PC-3 (cell line): ENCODE data around the gene CLPTM1L. TPM values are rescaled to one million over a fixed set of nuclear protein-coding genes. Genes with fewer than 3 reads are reported as not detected.

Experiments
- ATAC-seq: fragments of 200-7000 bp; cut with Tn5 transposase; 2 replicates; pipeline ENCODE4 v1.9.1; 2020; ENCODE audit warnings: mild to moderate bottlenecking, moderate library complexity
- BruUV-seq: library from RNA; stranded (reverse); fragments of 400-500 nt; replicated peaks from 2 replicates; lab custom pipeline; 2021; lab: Mats Ljungman, UMichigan
- CTCF ChIA-PET: fragments of 300-600 bp; sonication (Branson Sonifier 250); formaldehyde crosslinking; loops from one replicate; lab custom pipeline; 2022; ENCODE audit warnings: antibody characterized with exemption; lab: Charles Lee
- POLR2A ChIA-PET: fragments of 300-600 bp; sonication (Branson Sonifier 250); formaldehyde crosslinking; loops from one replicate; lab custom pipeline; 2022; ENCODE audit warnings: antibody characterized with exemption; ENCODE audit not compliant: unreplicated experiment; lab: Charles Lee
- DNase-seq: peaks from one replicate; pipeline ENCODE4 v3.0.0-alpha.2; 2015
- H2AFZ ChIP-seq: fragments of 300-600 bp; sonication (generic); 2 replicates; pipeline ENCODE4 v1.6.0; 2016; ENCODE audit warnings: antibody characterized with exemption, low read length
- H3F3A ChIP-seq: fragments of 300-600 bp; sonication (generic); one replicate; pipeline ENCODE4 v1.6.0; 2017; ENCODE audit warnings: antibody characterized with exemption, low read length, control low read depth, mild to moderate bottlenecking; ENCODE audit not compliant: unreplicated experiment
- H3K27ac ChIP-seq: fragments of 300-600 bp; sonication (generic); 2 replicates; pipeline ENCODE4 v1.5.1; 2016; ENCODE audit warnings: mild to moderate bottlenecking, low read length
- H3K27me3 ChIP-seq: fragments of 300-600 bp; sonication (generic); 2 replicates; pipeline ENCODE4 v1.6.1; 2016; ENCODE audit warnings: low read length, mixed read lengths
- H3K36me3 ChIP-seq: fragments of 300-600 bp; sonication (generic); 2 replicates; pipeline ENCODE4 v1.6.1; 2016; ENCODE audit warnings: low read depth, mixed run types, low read length, mixed read lengths
- H3K4me1 ChIP-seq: fragments of 300-600 bp; sonication (generic); 2 replicates; pipeline ENCODE4 v1.5.1; 2016; ENCODE audit warnings: low read length; ENCODE audit not compliant: insufficient read depth
- H3K4me2 ChIP-seq: fragments of 300-600 bp; sonication (generic); 2 replicates; pipeline ENCODE4 v1.6.0; 2016; ENCODE audit warnings: low read length
- H3K4me3 ChIP-seq: fragments of 300-600 bp; sonication (generic); 2 replicates; pipeline ENCODE4 v1.5.1; 2016; ENCODE audit warnings: mild to moderate bottlenecking, low read length, mixed read lengths
- H3K79me2 ChIP-seq: fragments of 300-600 bp; sonication (generic); 2 replicates; pipeline ENCODE4 v1.6.1; 2017; ENCODE audit warnings: low read length, mixed read lengths
- H3K9ac ChIP-seq: fragments of 300-600 bp; sonication (generic); 2 replicates; pipeline ENCODE4 v1.6.0; 2016; ENCODE audit warnings: mild to moderate bottlenecking, low read length
- H3K9me2 ChIP-seq: fragments of 300-600 bp; sonication (generic); replicated peaks from 2 replicates; pipeline ENCODE4 v1.6.1; 2016; ENCODE audit warnings: mixed run types, low read length, mixed read lengths
- H3K9me3 ChIP-seq: fragments of 300-600 bp; sonication (generic); 2 replicates; pipeline ENCODE4 v1.6.1; 2016; ENCODE audit warnings: low read length, mixed read lengths
- H4K20me1 ChIP-seq: fragments of 300-600 bp; sonication (generic); 2 replicates; pipeline ENCODE4 v1.6.1; 2016; ENCODE audit warnings: low read length, mixed read lengths
- EZH2 ChIP-seq: fragments of 300-600 bp; sonication (generic); IDR thresholded peaks from one replicate; pipeline ENCODE4 v1.6.1; 2017; ENCODE audit warnings: antibody characterized with exemption, mild to moderate bottlenecking, low read length; ENCODE audit not compliant: unreplicated experiment
- EZH2phosphoT487 ChIP-seq: fragments of 300-600 bp; sonication (generic); IDR thresholded peaks from 2 replicates; pipeline ENCODE4 v1.6.1; 2018; ENCODE audit warnings: mild to moderate bottlenecking, antibody characterized with exemption, low read length, borderline replicate concordance
- intact Hi-C: fragments of 100-400 bp; cut with micrococcal nuclease; formaldehyde crosslinking; loops from 2 replicates; pipeline ENCODE4 v1.9.0; 2023
- total RNA-seq: library from RNA; depleted of rRNA; stranded (reverse); fragments of >200 nt; gene quantifications from 2 replicates; pipeline ENCODE4 v1.2.3, GENCODE V29; 2014
- TF ChIP-seq, protein P1 (sequence below): fragments of 300-600 bp; sonication (generic); conservative IDR thresholded peaks from 2 replicates; pipeline ENCODE4 v1.5.1; 2017; ENCODE audit warnings: antibody characterized with exemption, low read depth, mild to moderate bottlenecking, low read length

Gene CLPTM1L
- total RNA-seq, 1 experiment from 2014 or later = 463 TPM

- ATAC-seq (no peak), DNase-seq (no peak)
- Histone ChIP-seq H3K9me3 (no peaks in the 10 kb centered on the region), H3K9me2 (no peaks in the 10 kb centered on the region), H2AFZ (no peak overlapping the region), H3K4me1 (no peaks in the 10 kb centered on the region), H3K4me2 (no peak overlapping the region), H3F3A (no peaks in the 10 kb centered on the region), H3K27me3 (no peaks in the 10 kb centered on the region), H4K20me1 (peaks cover 8% of the 10 kb centered on the region; the same call in 1 of the 2 replicates), H3K79me2 (peaks cover 21% of the 10 kb centered on the region; the same call in 1 of the 2 replicates), H3K27ac (no peak overlapping the region), H3K9ac (no peak overlapping the region), H3K36me3 (peaks cover 57% of the 10 kb centered on the region), H3K4me3 (no peak overlapping the region)
- POLR2A ChIA-PET = no interaction called here
- CTCF ChIA-PET = no interaction called here
- TF ChIP-seq EZH2 (no peak), EZH2phosphoT487 (no peak)
- TF ChIP-seq, protein P1, sequence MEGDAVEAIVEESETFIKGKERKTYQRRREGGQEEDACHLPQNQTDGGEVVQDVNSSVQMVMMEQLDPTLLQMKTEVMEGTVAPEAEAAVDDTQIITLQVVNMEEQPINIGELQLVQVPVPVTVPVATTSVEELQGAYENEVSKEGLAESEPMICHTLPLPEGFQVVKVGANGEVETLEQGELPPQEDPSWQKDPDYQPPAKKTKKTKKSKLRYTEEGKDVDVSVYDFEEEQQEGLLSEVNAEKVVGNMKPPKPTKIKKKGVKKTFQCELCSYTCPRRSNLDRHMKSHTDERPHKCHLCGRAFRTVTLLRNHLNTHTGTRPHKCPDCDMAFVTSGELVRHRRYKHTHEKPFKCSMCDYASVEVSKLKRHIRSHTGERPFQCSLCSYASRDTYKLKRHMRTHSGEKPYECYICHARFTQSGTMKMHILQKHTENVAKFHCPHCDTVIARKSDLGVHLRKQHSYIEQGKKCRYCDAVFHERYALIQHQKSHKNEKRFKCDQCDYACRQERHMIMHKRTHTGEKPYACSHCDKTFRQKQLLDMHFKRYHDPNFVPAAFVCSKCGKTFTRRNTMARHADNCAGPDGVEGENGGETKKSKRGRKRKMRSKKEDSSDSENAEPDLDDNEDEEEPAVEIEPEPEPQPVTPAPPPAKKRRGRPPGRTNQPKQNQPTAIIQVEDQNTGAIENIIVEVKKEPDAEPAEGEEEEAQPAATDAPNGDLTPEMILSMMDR = no peak
- intact Hi-C loops = no loop called here
- BruUV-seq = no TSS peak
These were observed 8.0 kb downstream of the CLPTM1L start for GRCh38 chr5:1336749-1337488.

- no peak for DNase-seq
- Histone ChIP-seq H3K4me1 (no peaks in the 10 kb centered on the region), H3K79me2 (peaks cover 13% of the 10 kb centered on the region; the same call in 1 of the 2 replicates), H3K4me2 (no peak overlapping the region), H3K36me3 (peaks cover 54% of the 10 kb centered on the region), H2AFZ (no peak overlapping the region), H3K9me3 (no peaks in the 10 kb centered on the region), H3K9me2 (no peaks in the 10 kb centered on the region), H3K27ac (no peak overlapping the region), H3K4me3 (no peak overlapping the region), H4K20me1 (peaks cover 8% of the 10 kb centered on the region; the same call in 1 of the 2 replicates), H3K9ac (no peak overlapping the region), H3K27me3 (no peaks in the 10 kb centered on the region), H3F3A (no peaks in the 10 kb centered on the region)
- ChIA-PET CTCF (no interaction called here), POLR2A (no interaction called here)
- TF ChIP-seq, protein P1 = no peak
- TF ChIP-seq EZH2 (no peak), EZH2phosphoT487 (no peak)
- no TSS peak for BruUV-seq
- no peak for ATAC-seq
- intact Hi-C loops = no loop called here
These were observed 8.8 kb downstream of the CLPTM1L start for GRCh38 chr5:1336106-1336561.

DNA sequence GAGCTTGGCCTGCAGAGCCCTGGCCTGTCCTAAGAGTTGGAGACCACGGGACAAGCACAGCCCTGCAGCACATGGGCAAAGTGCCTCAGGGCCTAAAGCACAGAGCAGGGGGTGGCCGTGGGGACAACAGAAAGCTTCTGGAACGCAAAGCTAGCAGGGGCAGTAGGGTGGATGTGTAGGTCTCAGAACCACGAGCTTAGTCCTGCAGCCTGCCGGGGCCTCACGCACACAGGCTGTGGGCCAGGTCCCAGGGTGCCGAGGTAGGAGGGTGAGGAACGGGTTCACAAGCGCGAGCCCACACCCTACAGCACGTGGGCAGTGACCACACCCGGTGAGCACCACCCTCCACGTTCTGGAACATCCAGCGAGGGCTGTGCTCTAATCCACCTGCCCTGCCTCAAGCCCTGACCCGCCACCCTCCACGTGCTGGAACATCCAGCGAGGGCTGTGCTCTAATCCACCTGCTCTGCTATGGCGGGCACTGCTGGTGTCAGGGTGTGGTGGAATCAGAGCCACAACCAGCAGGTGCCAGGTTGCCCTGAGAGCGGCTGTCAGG is 9.3 kb downstream of the CLPTM1L start:
- Histone ChIP-seq H3F3A (no peaks in the 10 kb centered on the region), H3K79me2 (peaks cover 8% of the 10 kb centered on the region; the same call in 1 of the 2 replicates), H3K4me3 (no peak overlapping the region), H3K4me2 (no peak overlapping the region), H3K4me1 (no peaks in the 10 kb centered on the region), H3K27ac (no peak overlapping the region), H3K36me3 (peaks cover 53% of the 10 kb centered on the region), H4K20me1 (peaks cover 8% of the 10 kb centered on the region; the same call in 1 of the 2 replicates), H3K9me2 (no peaks in the 10 kb centered on the region), H3K9me3 (no peaks in the 10 kb centered on the region), H3K9ac (no peak overlapping the region), H2AFZ (no peak overlapping the region), H3K27me3 (no peaks in the 10 kb centered on the region)
- POLR2A ChIA-PET = interaction anchor here (0.6 kb wide), 1 partner anchor 167 kb away, joined by 3 read pairs; no protein-coding TSS in a partner anchor
- no peak for ATAC-seq
- DNase-seq = no peak
- CTCF ChIA-PET = no interaction called here
- intact Hi-C loops = no loop called here
- no TSS peak for BruUV-seq
- TF ChIP-seq EZH2 (no peak), EZH2phosphoT487 (no peak)
- TF ChIP-seq, protein P1 = no peak
